Bladder microvascular endothelial cell (primary cell): ENCODE results near the gene GOLGA6L9. TPM values are rescaled to one million over a fixed set of nuclear protein-coding genes. Genes with fewer than 3 reads are reported as not detected.

Source experiments
- total RNA-seq: library from RNA; depleted of rRNA; stranded (reverse); fragments of >200 nt; gene quantifications from 2 replicates; pipeline ENCODE4 v1.2.3, GENCODE V29; 2014

GOLGA6L9 gene, protein sequence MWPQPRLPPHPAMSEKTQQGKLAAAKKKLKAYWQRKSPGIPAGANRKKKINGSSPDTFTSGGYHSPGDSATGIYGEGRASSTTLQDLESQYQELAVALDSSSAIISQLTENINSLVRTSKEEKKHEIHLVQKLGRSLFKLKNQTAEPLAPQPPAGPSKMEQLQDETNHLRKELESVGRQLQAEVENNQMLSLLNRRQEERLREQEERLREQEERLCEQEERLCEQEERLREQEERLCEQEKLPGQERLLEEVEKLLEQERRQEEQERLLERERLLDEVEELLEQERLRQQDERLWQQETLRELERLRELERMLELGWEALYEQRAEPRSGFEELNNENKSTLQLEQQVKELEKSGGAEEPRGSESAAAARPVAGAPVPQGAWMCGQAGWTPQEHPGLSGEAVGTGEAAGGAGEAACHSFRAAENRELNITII
- 0.65 and 2.4 TPM in 2 replicates for total RNA-seq

DNA sequence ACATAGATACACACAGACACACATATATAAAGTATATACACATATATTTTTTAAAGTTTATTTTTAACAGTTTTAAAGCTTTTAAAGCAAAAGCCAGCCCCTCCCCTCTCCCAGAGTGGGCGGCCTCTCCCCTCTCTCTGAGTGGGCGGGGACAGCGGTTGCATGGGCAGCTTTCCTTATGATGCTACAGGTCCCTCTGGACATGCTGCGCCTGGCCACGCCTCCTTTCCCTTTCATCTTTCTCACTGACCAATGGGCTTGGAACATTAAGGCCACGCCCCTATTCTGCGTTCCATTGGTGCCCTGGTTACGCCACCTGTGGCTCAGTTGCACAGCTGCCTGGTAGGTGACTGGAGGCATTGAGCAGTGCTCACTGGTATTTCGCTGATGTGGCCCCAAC is at the start of gene GOLGA6L9:
Gene GOLGA6L9, plus strand, starts transcription at position 124 of the 400 bp plus-strand sequence. Its CDS starts 264 bp downstream, at position 388.

Other genes starting within 250 kb of the GOLGA6L9 start
- gene EFL1, start 167.1 kb upstream of the GOLGA6L9 start, total RNA-seq = 17.3 and 33.0 TPM in 2 replicates
- 0.06 and 0.65 TPM in 2 replicates for gene SAXO2, start 167.0 kb upstream of the GOLGA6L9 start, total RNA-seq
- gene GOLGA6L10, start 80.3 kb upstream of the GOLGA6L9 start, total RNA-seq = 0.65 and 1.3 TPM in 2 replicates
- gene RPS17, start 110.6 kb downstream of the GOLGA6L9 start, total RNA-seq = 1,120 and 1,963 TPM in 2 replicates
- 0.06 TPM in 1 of 2 replicates, not detected in the other for gene CPEB1, start 217.5 kb downstream of the GOLGA6L9 start, total RNA-seq